Measurements from ENCODE around the gene CASP8.

DNA sequence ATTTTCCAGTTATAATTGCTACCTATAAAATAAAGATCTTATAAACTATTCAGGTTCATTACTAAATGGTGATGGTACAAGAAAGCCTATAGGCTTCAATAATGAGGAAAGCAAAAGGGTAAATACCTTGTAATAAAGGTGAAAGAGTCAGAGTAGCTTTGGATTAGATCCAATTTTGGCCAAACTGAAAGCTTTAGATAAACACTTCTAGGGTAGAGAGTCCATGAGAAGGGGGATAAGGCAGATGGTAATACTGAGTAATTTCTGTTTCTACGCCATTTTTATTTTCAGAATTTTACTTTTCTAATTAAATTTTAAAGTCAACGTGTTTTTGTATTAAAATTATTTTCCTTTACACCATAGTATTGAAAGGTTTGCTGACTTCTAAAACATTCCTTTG, 9.4 kb downstream of the CASP8 start:
- TF ChIP-seq EZH2 (IDR thresholded peaks at IDR 0.05; ENCODE audit: borderline replicate concordance, low read depth, low read length, poor library complexity, severe bottlenecking) (no peak), CTCF (conservative IDR thresholded peaks at IDR 0.05; ENCODE audit: low read depth, low read length) (no peak)
